Measurements from ENCODE around the gene TTC7B. TPM values are rescaled to one million over a fixed set of nuclear protein-coding genes. Genes with fewer than 3 reads are reported as not detected.

TTC7B gene
- total RNA-seq, 3 donors from 2014 or later = 5.0 to 6.0 (median 5.1) TPM

GRCh38 chr14:90587252-90587910 lies 228.8 kb downstream of the TTC7B start:
- Mint-ChIP-seq H3K9me3 (no peaks in the 10 kb centered on the region), H3K36me3 (ENCODE audit: insufficient read depth) (no peaks in the 10 kb centered on the region), H3K4me3 (no peak overlapping the region), H3K4me1 (ENCODE audit: low read depth) (no peaks in the 10 kb centered on the region), H3K27me3 (ENCODE audit: low read depth) (no peaks in the 10 kb centered on the region)
- ATAC-seq = no peak
- DNase-seq = no peak

- H3K4me3 Mint-ChIP-seq = no peak overlapping the region
- DNase-seq = no peak
- no peaks in the 10 kb centered on the region for H3K4me1 Mint-ChIP-seq (ENCODE audit: low read depth)
- no peaks in the 10 kb centered on the region for H3K9me3 Mint-ChIP-seq
- no peaks in the 10 kb centered on the region for H3K27me3 Mint-ChIP-seq (ENCODE audit: low read depth)
- no peak for ATAC-seq
- H3K36me3 Mint-ChIP-seq (ENCODE audit: insufficient read depth) = no peaks in the 10 kb centered on the region
These were observed 231.1 kb downstream of the TTC7B start for GRCh38 chr14:90585106-90585505.

GRCh38 chr14:90583916-90584605 lies 232.2 kb downstream of the TTC7B start:
- no peak for ATAC-seq
- Mint-ChIP-seq H3K4me3 (no peak overlapping the region), H3K27me3 (ENCODE audit: low read depth) (no peaks in the 10 kb centered on the region), H3K4me1 (ENCODE audit: low read depth) (no peaks in the 10 kb centered on the region), H3K9me3 (no peaks in the 10 kb centered on the region), H3K36me3 (ENCODE audit: insufficient read depth) (no peaks in the 10 kb centered on the region)
- no peak for DNase-seq

GRCh38 chr14:90583427-90583826 lies 232.8 kb downstream of the TTC7B start:
- DNase-seq (no peak), ATAC-seq (no peak)
- Mint-ChIP-seq H3K4me3 (no peak overlapping the region), H3K36me3 (ENCODE audit: insufficient read depth) (no peaks in the 10 kb centered on the region), H3K27me3 (ENCODE audit: low read depth) (no peaks in the 10 kb centered on the region), H3K9me3 (no peaks in the 10 kb centered on the region), H3K4me1 (ENCODE audit: low read depth) (no peaks in the 10 kb centered on the region)

- ATAC-seq (no peak), DNase-seq (no peak)
- Mint-ChIP-seq H3K36me3 (ENCODE audit: insufficient read depth) (no peaks in the 10 kb centered on the region), H3K4me1 (ENCODE audit: low read depth) (no peaks in the 10 kb centered on the region), H3K9me3 (no peaks in the 10 kb centered on the region), H3K27me3 (ENCODE audit: low read depth) (no peaks in the 10 kb centered on the region), H3K4me3 (no peak overlapping the region)
These were observed 234.1 kb downstream of the TTC7B start for GRCh38 chr14:90582166-90582565.

GRCh38 chr14:90581745-90582144 lies 234.5 kb downstream of the TTC7B start:
- Mint-ChIP-seq H3K4me3 (no peak overlapping the region), H3K27me3 (ENCODE audit: low read depth) (no peaks in the 10 kb centered on the region), H3K4me1 (ENCODE audit: low read depth) (no peaks in the 10 kb centered on the region), H3K9me3 (no peaks in the 10 kb centered on the region), H3K36me3 (ENCODE audit: insufficient read depth) (no peaks in the 10 kb centered on the region)
- DNase-seq (no peak), ATAC-seq (no peak)

GRCh38 chr14:90580377-90581335 lies 235.6 kb downstream of the TTC7B start:
- DNase-seq (no peak), ATAC-seq (no peak)
- H3K36me3 Mint-ChIP-seq (ENCODE audit: insufficient read depth) = no peaks in the 10 kb centered on the region
- no peaks in the 10 kb centered on the region for H3K27me3 Mint-ChIP-seq (ENCODE audit: low read depth)
- no peaks in the 10 kb centered on the region for H3K4me1 Mint-ChIP-seq (ENCODE audit: low read depth)
- no peak overlapping the region for H3K4me3 Mint-ChIP-seq
- no peaks in the 10 kb centered on the region for H3K9me3 Mint-ChIP-seq

GRCh38 chr14:90579816-90580215 lies 236.4 kb downstream of the TTC7B start:
- Mint-ChIP-seq H3K4me1 (ENCODE audit: low read depth) (no peaks in the 10 kb centered on the region), H3K36me3 (ENCODE audit: insufficient read depth) (no peaks in the 10 kb centered on the region), H3K9me3 (no peaks in the 10 kb centered on the region), H3K27me3 (ENCODE audit: low read depth) (no peaks in the 10 kb centered on the region), H3K4me3 (no peak overlapping the region)
- DNase-seq = no peak
- no peak for ATAC-seq

- H3K4me3 Mint-ChIP-seq = no peak overlapping the region
- DNase-seq (no peak), ATAC-seq (no peak)
- H3K27me3 Mint-ChIP-seq (ENCODE audit: low read depth) = no peaks in the 10 kb centered on the region
- no peaks in the 10 kb centered on the region for H3K4me1 Mint-ChIP-seq (ENCODE audit: low read depth)
- H3K9me3 Mint-ChIP-seq = no peaks in the 10 kb centered on the region
- no peaks in the 10 kb centered on the region for H3K36me3 Mint-ChIP-seq (ENCODE audit: insufficient read depth)
These were observed 237.1 kb downstream of the TTC7B start for GRCh38 chr14:90579088-90579487.

GRCh38 chr14:90578283-90578985 lies 237.8 kb downstream of the TTC7B start:
- Mint-ChIP-seq H3K4me1 (ENCODE audit: low read depth) (no peaks in the 10 kb centered on the region), H3K4me3 (no peak overlapping the region), H3K27me3 (ENCODE audit: low read depth) (no peaks in the 10 kb centered on the region), H3K36me3 (ENCODE audit: insufficient read depth) (no peaks in the 10 kb centered on the region), H3K9me3 (no peaks in the 10 kb centered on the region)
- DNase-seq = no peak
- ATAC-seq = no peak

GRCh38 chr14:90577661-90578282 lies 238.5 kb downstream of the TTC7B start:
- ATAC-seq (no peak), DNase-seq (no peak)
- Mint-ChIP-seq H3K9me3 (no peaks in the 10 kb centered on the region), H3K27me3 (ENCODE audit: low read depth) (no peaks in the 10 kb centered on the region), H3K4me3 (no peak overlapping the region), H3K4me1 (ENCODE audit: low read depth) (no peaks in the 10 kb centered on the region), H3K36me3 (ENCODE audit: insufficient read depth) (no peaks in the 10 kb centered on the region)

GRCh38 chr14:90576981-90577660 lies 239.1 kb downstream of the TTC7B start:
- Mint-ChIP-seq H3K36me3 (ENCODE audit: insufficient read depth) (no peaks in the 10 kb centered on the region), H3K4me1 (ENCODE audit: low read depth) (no peaks in the 10 kb centered on the region), H3K9me3 (no peaks in the 10 kb centered on the region), H3K27me3 (ENCODE audit: low read depth) (no peaks in the 10 kb centered on the region), H3K4me3 (no peak overlapping the region)
- ATAC-seq (no peak), DNase-seq (no peak)

GRCh38 chr14:90576581-90576980 lies 239.6 kb downstream of the TTC7B start:
- DNase-seq = no peak
- Mint-ChIP-seq H3K27me3 (ENCODE audit: low read depth) (no peaks in the 10 kb centered on the region), H3K4me1 (ENCODE audit: low read depth) (no peaks in the 10 kb centered on the region), H3K36me3 (ENCODE audit: insufficient read depth) (no peaks in the 10 kb centered on the region), H3K9me3 (no peaks in the 10 kb centered on the region), H3K4me3 (no peak overlapping the region)
- ATAC-seq = no peak
